PC-9 (cell line): Measurements from ENCODE around the gene CENPP.

ENCODE experiments used
- CTCF ChIP-seq: fragments of 200-600 bp; sonication (generic); conservative IDR thresholded peaks from 2 replicates; pipeline ENCODE4 v1.6.1; 2017; ENCODE audit warnings: mixed run types, antibody characterized with exemption, mild to moderate bottlenecking, moderate library complexity
- EZH2 ChIP-seq: fragments of 200-600 bp; sonication (generic); IDR thresholded peaks from 2 replicates; pipeline ENCODE4 v1.8.0; 2017; ENCODE audit warnings: antibody characterized with exemption, low read depth

DNA sequence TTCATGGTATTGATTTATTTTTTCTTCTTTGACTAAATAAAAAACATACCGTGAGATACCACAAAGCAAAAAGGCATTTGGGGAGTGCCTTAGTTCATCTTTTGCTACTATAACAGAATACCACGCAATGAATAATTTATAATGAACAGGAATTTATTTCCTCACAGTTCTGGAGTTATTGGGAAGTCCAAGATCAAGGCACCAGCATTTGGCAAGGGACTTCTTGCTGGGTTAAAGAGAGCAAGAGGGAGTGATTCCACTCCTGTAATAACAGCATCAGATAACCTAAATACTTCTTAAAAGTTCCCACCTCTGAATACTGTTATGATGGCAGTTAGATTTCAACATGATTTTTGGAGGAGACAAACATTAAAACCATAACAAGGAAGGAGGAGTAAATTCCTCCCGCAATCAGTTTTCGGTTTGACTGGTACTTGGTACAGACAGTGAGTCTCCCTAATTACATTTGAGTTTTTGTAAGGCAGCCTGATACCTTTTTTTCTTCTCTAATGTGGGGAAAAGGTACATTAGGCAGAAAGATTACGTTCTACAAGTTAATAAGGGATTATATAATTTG is 107.3 kb downstream of the CENPP start:
- TF ChIP-seq CTCF (no peak), EZH2 (no peak)
